Activated CD8-positive, alpha-beta T cell treated with anti-CD3 and anti-CD28 coated beads for 36 hours (primary cell): ENCODE measurements around the gene CTTNBP2. TPM values are rescaled to one million over a fixed set of nuclear protein-coding genes. Genes with fewer than 3 reads are reported as not detected.
A peak's percentile ranks its signal among the peaks of the same experiment; 100 is the strongest.

Experiments used
- ATAC-seq: fragments of 200-7000 bp; cut with Tn5 transposase; one replicate; pipeline ENCODE4 v1.10.0; 2021; ENCODE audit warnings: mild to moderate bottlenecking, moderate library complexity
- CTCF ChIA-PET: fragments of 350-600 bp; sonication (Branson Sonifier 250); formaldehyde crosslinking; loops from one replicate; lab custom pipeline; 2021; ENCODE audit warnings: antibody characterized with exemption; lab: Charles Lee
- POLR2A ChIA-PET: fragments of 350-600 bp; sonication (Branson Sonifier 250); formaldehyde crosslinking; loops from one replicate; lab custom pipeline; 2021; ENCODE audit warnings: antibody characterized with exemption; lab: Charles Lee
- DNase-seq: peaks from one replicate; pipeline ENCODE4 v3.0.0-alpha.2; 2020
- H3K27ac Mint-ChIP-seq: one replicate; pipeline ENCODE4 v1.8.0; 2021; ENCODE audit warnings: mild to moderate bottlenecking, mixed read lengths
- H3K27me3 Mint-ChIP-seq: one replicate; pipeline ENCODE4 v1.8.0; 2021; ENCODE audit warnings: mixed read lengths
- H3K36me3 Mint-ChIP-seq: one replicate; pipeline ENCODE4 v1.8.0; 2021; ENCODE audit warnings: low read depth, mixed read lengths
- H3K4me1 Mint-ChIP-seq: one replicate; pipeline ENCODE4 v1.8.0; 2021; ENCODE audit warnings: low read depth, mixed read lengths
- H3K4me3 Mint-ChIP-seq: one replicate; pipeline ENCODE4 v1.8.0; 2021; ENCODE audit warnings: mild to moderate bottlenecking, moderate library complexity, mixed read lengths
- H3K9me3 Mint-ChIP-seq: one replicate; pipeline ENCODE4 v1.8.0; 2021; ENCODE audit warnings: mixed read lengths
- intact Hi-C: fragments of 100-400 bp; cut with micrococcal nuclease; formaldehyde crosslinking; loops from one replicate; pipeline ENCODE4 v1.10.0; 2022
- total RNA-seq, 2 experiments: library from RNA; stranded (reverse); gene quantifications; one replicate each; pipeline ENCODE4 v1.2.3, GENCODE V29; 2021
- TF ChIP-seq, protein P1 (sequence below): fragments of 200-600 bp; IDR thresholded peaks from one replicate; pipeline ENCODE4 v1.8.0; 2022; ENCODE audit warnings: antibody characterized with exemption, mild to moderate bottlenecking

Gene CTTNBP2
- total RNA-seq, 2 experiments from 2014 or later: not detected

DNA sequence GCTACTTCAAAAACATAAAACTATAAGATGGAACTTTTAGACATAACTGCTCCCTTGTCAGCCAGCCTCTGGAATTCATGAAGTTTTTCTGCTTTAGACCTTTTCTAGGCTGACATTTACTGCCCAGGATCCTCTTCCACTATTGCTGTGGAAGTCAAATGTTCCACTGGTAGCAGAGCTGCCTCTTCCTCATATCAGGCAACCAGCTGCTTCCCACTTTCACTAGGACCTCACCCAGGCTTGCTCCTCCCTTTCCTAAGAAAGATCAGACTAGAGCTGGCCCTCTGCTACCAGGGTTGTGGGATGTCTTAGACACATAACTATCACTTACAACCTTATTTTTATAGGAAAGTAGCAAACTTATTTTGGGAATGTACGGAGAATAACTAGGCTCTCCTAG, 121.5 kb downstream of the CTTNBP2 start:
- Mint-ChIP-seq H3K36me3 (no peaks in the 10 kb centered on the region), H3K4me1 (no peaks in the 10 kb centered on the region), H3K4me3 (no peak overlapping the region), H3K27ac (no peak overlapping the region), H3K27me3 (peaks cover 5% of the 10 kb centered on the region), H3K9me3 (no peaks in the 10 kb centered on the region)
- CTCF ChIA-PET: interaction anchor here (0.8 kb wide), 1 partner anchor 443 kb away, joined by 5 read pairs; no protein-coding TSS in a partner anchor
- DNase-seq (no peak), ATAC-seq (no peak)
- TF ChIP-seq, protein P1, sequence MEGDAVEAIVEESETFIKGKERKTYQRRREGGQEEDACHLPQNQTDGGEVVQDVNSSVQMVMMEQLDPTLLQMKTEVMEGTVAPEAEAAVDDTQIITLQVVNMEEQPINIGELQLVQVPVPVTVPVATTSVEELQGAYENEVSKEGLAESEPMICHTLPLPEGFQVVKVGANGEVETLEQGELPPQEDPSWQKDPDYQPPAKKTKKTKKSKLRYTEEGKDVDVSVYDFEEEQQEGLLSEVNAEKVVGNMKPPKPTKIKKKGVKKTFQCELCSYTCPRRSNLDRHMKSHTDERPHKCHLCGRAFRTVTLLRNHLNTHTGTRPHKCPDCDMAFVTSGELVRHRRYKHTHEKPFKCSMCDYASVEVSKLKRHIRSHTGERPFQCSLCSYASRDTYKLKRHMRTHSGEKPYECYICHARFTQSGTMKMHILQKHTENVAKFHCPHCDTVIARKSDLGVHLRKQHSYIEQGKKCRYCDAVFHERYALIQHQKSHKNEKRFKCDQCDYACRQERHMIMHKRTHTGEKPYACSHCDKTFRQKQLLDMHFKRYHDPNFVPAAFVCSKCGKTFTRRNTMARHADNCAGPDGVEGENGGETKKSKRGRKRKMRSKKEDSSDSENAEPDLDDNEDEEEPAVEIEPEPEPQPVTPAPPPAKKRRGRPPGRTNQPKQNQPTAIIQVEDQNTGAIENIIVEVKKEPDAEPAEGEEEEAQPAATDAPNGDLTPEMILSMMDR: no peak
- intact Hi-C loops: no loop called here
- POLR2A ChIA-PET: no interaction called here

DNA sequence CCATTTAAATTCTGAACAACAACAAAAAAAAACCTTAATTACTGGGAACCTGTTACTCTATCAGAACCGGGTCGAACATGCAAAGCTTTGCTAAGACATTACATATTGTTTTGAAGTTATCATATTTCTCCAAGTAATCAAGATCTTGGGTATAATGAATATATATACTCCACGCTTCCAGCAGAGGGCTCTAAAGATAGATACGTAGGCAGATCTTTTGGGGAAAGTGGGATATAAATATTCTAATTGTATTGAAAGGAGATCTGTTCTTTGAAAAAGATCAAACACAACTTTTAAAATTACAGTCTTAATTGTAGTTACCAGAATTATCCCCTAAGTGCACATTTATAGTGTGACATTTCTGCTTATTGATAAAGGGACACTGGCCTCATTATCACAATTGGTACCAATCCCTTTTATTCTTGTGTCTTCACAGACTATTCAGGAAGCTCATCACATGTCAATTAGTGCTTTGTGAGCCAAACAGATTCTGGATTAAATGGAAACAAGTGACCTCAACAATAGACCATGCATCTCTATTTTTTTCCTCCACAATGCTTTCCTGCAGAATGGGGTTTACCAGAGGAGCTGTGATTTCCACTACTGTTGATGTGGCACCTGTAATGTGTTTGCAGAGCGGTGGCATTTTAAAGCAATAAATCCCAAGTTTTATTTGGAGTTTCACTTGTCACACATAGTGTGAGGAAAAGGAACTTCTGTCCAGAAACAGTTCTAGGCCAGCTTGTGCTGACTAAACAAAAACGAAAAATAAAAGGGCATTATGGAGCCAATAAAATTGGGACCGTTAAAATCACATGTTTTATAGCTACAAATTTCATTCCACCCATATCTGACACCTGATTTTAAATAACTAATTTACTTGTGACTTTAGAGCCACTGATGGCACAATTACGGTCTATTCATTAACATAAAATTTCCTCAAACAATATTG, 122.4 kb downstream of the CTTNBP2 start:
- ChIA-PET POLR2A (no interaction called here), CTCF (interaction anchor here (0.8 to 1.0 kb wide), 4 partner anchors 23 to 444 kb away, joined by 3 to 5 read pairs (median 4); no protein-coding TSS in a partner anchor)
- DNase-seq (no peak), ATAC-seq (no peak)
- TF ChIP-seq, protein P1: peak; percentile 46
- Mint-ChIP-seq H3K4me1 (no peaks in the 10 kb centered on the region), H3K36me3 (no peaks in the 10 kb centered on the region), H3K4me3 (no peak overlapping the region), H3K27me3 (peaks cover 5% of the 10 kb centered on the region), H3K27ac (no peak overlapping the region), H3K9me3 (no peaks in the 10 kb centered on the region)
- intact Hi-C loops: no loop called here

DNA sequence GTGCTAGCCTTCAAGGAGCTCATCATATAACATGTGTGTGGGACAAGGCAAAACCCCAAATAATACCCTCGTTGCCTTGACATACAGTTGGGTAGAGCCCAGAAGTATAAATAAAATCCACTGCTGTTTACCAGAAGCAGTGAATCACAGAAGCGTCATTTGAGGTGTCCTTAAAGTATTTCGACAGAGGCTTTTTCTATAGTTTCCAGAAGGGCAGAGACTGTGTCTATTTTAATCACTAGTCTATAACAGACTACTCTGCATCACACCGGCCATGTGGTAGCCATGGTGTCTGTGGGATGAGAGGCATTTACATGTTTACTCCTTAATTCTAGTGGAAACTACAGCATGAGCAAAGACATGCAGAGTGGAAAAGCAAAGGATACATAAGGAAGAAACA, 131.3 kb downstream of the CTTNBP2 start:
- Mint-ChIP-seq H3K27ac (no peak overlapping the region), H3K4me3 (no peak overlapping the region), H3K36me3 (no peaks in the 10 kb centered on the region), H3K4me1 (no peaks in the 10 kb centered on the region), H3K9me3 (no peaks in the 10 kb centered on the region), H3K27me3 (peaks cover 7% of the 10 kb centered on the region)
- ATAC-seq (no peak), DNase-seq (no peak)
- POLR2A ChIA-PET: no interaction called here
- CTCF ChIA-PET: no interaction called here
- intact Hi-C loops: no loop called here
- TF ChIP-seq, protein P1: no peak

GRCh38 chr7:117739085-117739484, 134.2 kb downstream of the CTTNBP2 start:
- Mint-ChIP-seq H3K4me1 (no peaks in the 10 kb centered on the region), H3K27ac (no peak overlapping the region), H3K36me3 (no peaks in the 10 kb centered on the region), H3K9me3 (no peaks in the 10 kb centered on the region), H3K4me3 (no peak overlapping the region), H3K27me3 (peaks cover 5% of the 10 kb centered on the region)
- TF ChIP-seq, protein P1: no peak
- intact Hi-C loops: no loop called here
- CTCF ChIA-PET: no interaction called here
- POLR2A ChIA-PET: no interaction called here
- DNase-seq (no peak), ATAC-seq (no peak)

DNA sequence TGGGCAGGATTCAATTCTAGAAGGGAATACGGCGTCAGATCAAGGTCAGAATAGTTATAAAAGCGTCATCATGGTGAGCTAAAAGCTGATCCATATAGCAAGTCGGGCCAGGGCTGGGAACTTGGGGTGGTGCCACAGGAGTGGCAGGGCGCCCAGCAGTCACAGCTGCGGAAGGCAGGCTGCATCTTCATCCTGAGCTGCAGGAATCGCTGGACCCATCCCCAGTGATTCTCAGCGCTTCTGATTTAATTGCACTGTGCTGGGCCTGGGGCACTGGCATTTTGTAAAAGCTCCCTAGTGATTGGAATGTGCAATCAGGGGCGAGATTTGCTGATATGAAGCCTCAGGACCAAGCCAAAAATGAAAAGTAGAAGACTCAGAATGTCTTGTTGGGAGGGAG, 135.3 kb downstream of the CTTNBP2 start:
- Mint-ChIP-seq H3K36me3 (no peaks in the 10 kb centered on the region), H3K27me3 (peaks cover 5% of the 10 kb centered on the region), H3K4me3 (no peak overlapping the region), H3K27ac (no peak overlapping the region), H3K4me1 (no peaks in the 10 kb centered on the region), H3K9me3 (no peaks in the 10 kb centered on the region)
- DNase-seq: no peak
- ChIA-PET POLR2A (no interaction called here), CTCF (interaction anchor here (1.1 kb wide), 1 partner anchor 22 kb away, joined by 3 read pairs; no protein-coding TSS in a partner anchor)
- ATAC-seq: no peak
- intact Hi-C loops: no loop called here
- TF ChIP-seq, protein P1: no peak
